ENCODE data around the gene SYCN. TPM values are rescaled to one million over a fixed set of nuclear protein-coding genes. Genes with fewer than 3 reads are reported as not detected.

SYCN gene
- total RNA-seq, 3 donors from 2014 or later = not detected

GRCh38 chr19:39157275-39157996 is 46.6 kb downstream of the SYCN start:
- H3K4me1 ChIP-seq (ENCODE audit: low read depth) = peaks cover 25% of the 10 kb centered on the region
- intact Hi-C loops (cut with DNase I, micrococcal nuclease) = no loop called here

GRCh38 chr19:39156326-39157230 is 47.5 kb downstream of the SYCN start:
- DNase-seq (no peak), ATAC-seq (peak; percentile 15)
- no peaks in the 10 kb centered on the region for H3K9me3 ChIP-seq
- H3K4me1 ChIP-seq (ENCODE audit: low read depth) = peaks cover 25% of the 10 kb centered on the region
- H3K36me3 ChIP-seq (ENCODE audit: low read depth) = no peaks in the 10 kb centered on the region
- no peak overlapping the region for H3K4me3 ChIP-seq
- no peak for TF ChIP-seq CTCF (IDR thresholded peaks at IDR 0.05)
- intact Hi-C loops (cut with DNase I, micrococcal nuclease) = no loop called here

More at GRCh38 chr19:39157275-39157996, 46.6 kb downstream of the SYCN start:
- H3K36me3 ChIP-seq (ENCODE audit: low read depth) = no peaks in the 10 kb centered on the region
- no peaks in the 10 kb centered on the region for H3K9me3 ChIP-seq
- DNase-seq = no peak
- no peak for ATAC-seq
- TF ChIP-seq CTCF (IDR thresholded peaks at IDR 0.05) = no peak
- H3K4me3 ChIP-seq = no peak overlapping the region

GRCh38 chr19:39155741-39156140 is 48.3 kb downstream of the SYCN start:
- no peaks in the 10 kb centered on the region for H3K9me3 ChIP-seq
- H3K4me1 ChIP-seq (ENCODE audit: low read depth) = peaks cover 25% of the 10 kb centered on the region
- DNase-seq (no peak), ATAC-seq (no peak)
- no peak overlapping the region for H3K4me3 ChIP-seq
- H3K36me3 ChIP-seq (ENCODE audit: low read depth) = no peaks in the 10 kb centered on the region
- TF ChIP-seq CTCF (IDR thresholded peaks at IDR 0.05) = no peak
- intact Hi-C loops (cut with DNase I, micrococcal nuclease) = no loop called here

GRCh38 chr19:39155114-39155700 is 48.9 kb downstream of the SYCN start:
- no peak overlapping the region for H3K4me3 ChIP-seq
- no peaks in the 10 kb centered on the region for H3K9me3 ChIP-seq
- H3K4me1 ChIP-seq (ENCODE audit: low read depth) = peaks cover 25% of the 10 kb centered on the region
- intact Hi-C loops (cut with DNase I, micrococcal nuclease) = no loop called here
- DNase-seq (no peak), ATAC-seq (peak; percentile 21)
- no peak for TF ChIP-seq CTCF (IDR thresholded peaks at IDR 0.05)
- H3K36me3 ChIP-seq (ENCODE audit: low read depth) = no peaks in the 10 kb centered on the region

GRCh38 chr19:39154629-39155100 is 49.4 kb downstream of the SYCN start:
- Histone ChIP-seq H3K4me1 (ENCODE audit: low read depth) (peaks cover 25% of the 10 kb centered on the region), H3K36me3 (ENCODE audit: low read depth) (no peaks in the 10 kb centered on the region), H3K4me3 (no peak overlapping the region), H3K9me3 (no peaks in the 10 kb centered on the region)
- ATAC-seq = peak; percentile 86
- TF ChIP-seq CTCF (IDR thresholded peaks at IDR 0.05) = no peak
- intact Hi-C loops (cut with DNase I, micrococcal nuclease) = no loop called here
- DNase-seq = peak; percentile 55 to 83 (median 71)

Measured in mucosa of descending colon (tissue), 3 donors.